ENCODE data around the gene FHOD3. TPM values are rescaled to one million over a fixed set of nuclear protein-coding genes. Genes with fewer than 3 reads are reported as not detected.

The FHOD3 gene
- total and polyA plus RNA-seq, 9 of the 15 experiments (the other 6 are each of a cell fraction or from before 2014, with no cell fraction given): 0.11 TPM; not detected in 8

- Histone ChIP-seq H3K79me2 (ENCODE audit: control insufficient read depth, insufficient read depth, low read length) (no peaks in the 10 kb centered on the region), H3K9me1 (ENCODE audit: control insufficient read depth, insufficient read depth, low read length) (peaks cover 2% of the 10 kb centered on the region), H3K27ac (ENCODE audit: extremely low read depth, low read depth, low read length) (no peak overlapping the region), H3K27me3 (ENCODE audit: control insufficient read depth in 2 of 2, insufficient read depth in 2 of 2, low read length in 2 of 2) (peaks cover 10 to 24% of the 10 kb centered on the region in 2 experiments; a peak in 2 of 5 replicates), H4K20me1 (replicated peaks; ENCODE audit: control insufficient read depth, insufficient read depth, low read length) (no peaks in the 10 kb centered on the region), H3K4me1 (replicated peaks in 1 of 2; ENCODE audit: control insufficient read depth in 2 of 2, insufficient read depth in 2 of 2, low read length in 2 of 2) (no peaks in the 10 kb centered on the region), H3K4me3 (no peak overlapping the region), H3K9me3 (replicated peaks; ENCODE audit: control insufficient read depth, insufficient read depth, low read depth, low read length) (no peaks in the 10 kb centered on the region), H3K9ac (ENCODE audit: insufficient read depth in 1 of 2, low read depth in 2 of 2, low read length in 2 of 2) (no peak overlapping the region), H3K36me3 (ENCODE audit: control insufficient read depth, insufficient read depth, low read length) (no peaks in the 10 kb centered on the region), H2AFZ (ENCODE audit: low read depth, low read length) (no peak overlapping the region), H3K4me2 (ENCODE audit: insufficient read depth, low read length) (no peak overlapping the region)
- no TSS peak for BruUV-seq (replicated peaks)
- no peak for DNase-seq (ENCODE audit: extremely low read depth in 1 of 4, low spot score in 3 of 4)
- in situ Hi-C loops (cut with MboI) (no loop called here), intact Hi-C loops (cut with micrococcal nuclease) (no loop called here)
- FAIRE-seq: no peak
- POLR2A ChIA-PET: interaction anchor here (0.6 kb wide), 1 partner anchor 1007 kb away, joined by 3 read pairs; no protein-coding TSS in a partner anchor
- no peak for ATAC-seq
- 0% methylated on average over 3 of the region's 3 CpGs for WGBS (ENCODE audit: insufficient coverage, low coverage, missing lambda C conversion rate)
- no peak for TF ChIP-seq NFXL1 (CRISPR knock-in tag; IDR thresholded peaks at IDR 0.05)
- no peak for TF ChIP-seq SIN3A (IDR thresholded peaks at IDR 0.05; ENCODE audit: borderline replicate concordance in 2 of 2, control insufficient read depth in 1 of 2, low read depth in 2 of 2, low read length in 2 of 2)
- CTCF ChIA-PET (ENCODE audit: low intra/inter-chr PET ratio): no interaction called here
Observed at GRCh38 chr18:36328385-36328858, 30.9 kb downstream of the FHOD3 start.

GRCh38 chr18:36328916-36329315 lies 31.4 kb downstream of the FHOD3 start:
- Histone ChIP-seq H3K27me3 (ENCODE audit: control insufficient read depth in 2 of 2, insufficient read depth in 2 of 2, low read length in 2 of 2) (peaks cover 10 to 24% of the 10 kb centered on the region in 2 experiments; a peak in 2 of 5 replicates), H3K4me1 (replicated peaks in 1 of 2; ENCODE audit: control insufficient read depth in 2 of 2, insufficient read depth in 2 of 2, low read length in 2 of 2) (no peaks in the 10 kb centered on the region), H3K9me3 (replicated peaks; ENCODE audit: control insufficient read depth, insufficient read depth, low read depth, low read length) (no peaks in the 10 kb centered on the region), H3K9ac (ENCODE audit: insufficient read depth in 1 of 2, low read depth in 2 of 2, low read length in 2 of 2) (no peak overlapping the region), H3K36me3 (ENCODE audit: control insufficient read depth, insufficient read depth, low read length) (no peaks in the 10 kb centered on the region), H2AFZ (ENCODE audit: low read depth, low read length) (no peak overlapping the region), H3K9me1 (ENCODE audit: control insufficient read depth, insufficient read depth, low read length) (peaks cover 2% of the 10 kb centered on the region), H3K4me2 (ENCODE audit: insufficient read depth, low read length) (no peak overlapping the region), H3K4me3 (no peak overlapping the region), H3K27ac (ENCODE audit: extremely low read depth, low read depth, low read length) (no peak overlapping the region), H4K20me1 (replicated peaks; ENCODE audit: control insufficient read depth, insufficient read depth, low read length) (no peaks in the 10 kb centered on the region), H3K79me2 (ENCODE audit: control insufficient read depth, insufficient read depth, low read length) (no peaks in the 10 kb centered on the region)
- ATAC-seq: no peak
- ChIA-PET POLR2A (interaction anchor here (0.6 kb wide), 2 partner anchors 945 to 1007 kb away, joined by 3 read pairs; no protein-coding TSS in a partner anchor), CTCF (ENCODE audit: low intra/inter-chr PET ratio) (no interaction called here)
- TF ChIP-seq ZNF224 (CRISPR knock-in tag; IDR thresholded peaks at IDR 0.05) (no peak), NR4A1 (CRISPR knock-in tag; IDR thresholded peaks at IDR 0.05) (no peak), NR4A1 (tag; IDR thresholded peaks at IDR 0.05) (no peak), ZNF830 (CRISPR knock-in tag; IDR thresholded peaks at IDR 0.05) (no peak), ZBTB8A (IDR thresholded peaks at IDR 0.05; ENCODE audit: partially characterized antibody) (no peak), ZNF707 (CRISPR knock-in tag; conservative IDR thresholded peaks at IDR 0.05) (no peak), ZNF212 (CRISPR knock-in tag; IDR thresholded peaks at IDR 0.05) (no peak), DNMT1 (IDR thresholded peaks at IDR 0.05) (no peak), HMGN3 (IDR thresholded peaks at IDR 0.05; ENCODE audit: borderline replicate concordance, extremely low read depth, insufficient read length, low read depth, low read length) (no peak), SIX5 (IDR thresholded peaks at IDR 0.05; ENCODE audit: borderline replicate concordance in 1 of 2, insufficient read depth in 1 of 2, low read depth in 1 of 2, low read length in 2 of 2) (no peak), POLR2G (IDR thresholded peaks at IDR 0.05; ENCODE audit: low read depth, low read length) (no peak), MXD1 (CRISPR knock-in tag; IDR thresholded peaks at IDR 0.05; ENCODE audit: borderline replicate concordance, poor library complexity, severe bottlenecking) (no peak), ZNF395 (CRISPR knock-in tag; IDR thresholded peaks at IDR 0.05) (no peak)
- DNase-seq (ENCODE audit: extremely low read depth in 1 of 4, low spot score in 3 of 4): no peak
- BruUV-seq (replicated peaks): no TSS peak
- 1% methylated on average over 6 of the region's 6 CpGs for WGBS (ENCODE audit: insufficient coverage, low coverage, missing lambda C conversion rate)
- in situ Hi-C loops (cut with MboI) (no loop called here), intact Hi-C loops (cut with micrococcal nuclease) (no loop called here)
- FAIRE-seq: no peak

Data from K562 (cell line).